Ovary (tissue), 9 donors: Measurements from ENCODE around the gene PATL2. TPM values are rescaled to one million over a fixed set of nuclear protein-coding genes. Genes with fewer than 3 reads are reported as not detected.
"Not testable (repeated sequence)": the region's sequence is repeated elsewhere in the genome, so short reads cannot be mapped to it uniquely, and the experiment has no call there.

Experiments
- DNase-seq, 5 donors: peaks; one replicate each; pipeline ENCODE4 v3.0.0-alpha.2; 2019 to 2020
- H3K27ac ChIP-seq, 2 donors: fragments of 200-600 bp; one replicate each; pipeline versions ENCODE4 v1.5.1 to v1.8.0; 2019 to 2022
- H3K27me3 ChIP-seq: fragments of 200-600 bp; one replicate; pipeline ENCODE4 v1.8.0; 2022
- H3K36me3 ChIP-seq: fragments of 200-600 bp; sonication (generic); one replicate; pipeline ENCODE4 v1.5.1; 2019
- H3K4me1 ChIP-seq: one replicate; pipeline ENCODE4 v1.8.1; 2013; ENCODE audit warnings: mild to moderate bottlenecking, moderate library complexity; ENCODE audit not compliant: insufficient read depth
- H3K4me3 ChIP-seq: fragments of 200-600 bp; sonication (generic); one replicate; pipeline ENCODE4 v1.5.1; 2017
- H3K9me3 ChIP-seq, 2 donors: fragments of 200-600 bp in 1 of 2; sonication (generic) in 1 of 2; one replicate each; pipeline versions ENCODE4 v1.5.1 to v1.8.1; 2013 to 2019; ENCODE audit warnings: mild to moderate bottlenecking in 1 of 2, moderate library complexity in 1 of 2
- CTCF ChIP-seq, 3 donors: fragments of 450-650 bp in 2 of 3; fragments of 200-600 bp in 1 of 3; IDR thresholded peaks; one replicate each; pipeline versions ENCODE4 v1.5.1 to v1.8.0; 2016 to 2022; ENCODE audit warnings: antibody characterized with exemption in 3 of 3, mild to moderate bottlenecking in 1 of 3
- EP300 ChIP-seq: sonication (generic); formaldehyde crosslinking; IDR thresholded peaks from one replicate; pipeline ENCODE4 v1.6.1; 2017; ENCODE audit warnings: antibody characterized with exemption
- POLR2A ChIP-seq: fragments of 450-650 bp; IDR thresholded peaks from one replicate; pipeline ENCODE4 v1.6.1; 2017; ENCODE audit warnings: antibody characterized with exemption, mild to moderate bottlenecking, moderate library complexity
- WGBS, 3 donors: extraction: QIAGEN DNeasy Blood & Tissue Kit in 1 of 3; methylation state at CpG; one replicate each; pipeline versions ENCODE4 v1.1.5 to v1.1.7; 2013 to 2017; 5-methylcytosine and 5-hydroxymethylcytosine counted together
- intact Hi-C, 4 donors: fragments of 100-400 bp; cut with DNase I; formaldehyde crosslinking; loops; one replicate each; pipeline versions ENCODE4 v1.11.0 to v1.15.1; 2022 to 2023
- polyA plus RNA-seq, 2 donors: library from polyadenylated mRNA; stranded (reverse); fragments of 200-250 nt in 1 of 2; fragments of 350-450 nt in 1 of 2; fragmentation: Illumina TruSeq in 1 of 2; extraction: RNeasy Lipid Tissue Mini Kit (QIAGEN cat#74804) in 1 of 2; gene quantifications; one replicate each; pipeline ENCODE4 v1.2.3, GENCODE V29; 2013 to 2014
- total RNA-seq, 7 donors: library from RNA; depleted of rRNA in 2 of 7; stranded (reverse); fragments of >200 nt in 2 of 7; fragmentation: NEBNext Ultra II Directional in 3 of 7; extraction: Animal tissue kit (Norgen Biotek cat#: 25700) in 3 of 7; gene quantifications; one replicate each; pipeline versions ENCODE4 v1.1.0 to v1.2.4, GENCODE V29; 2016 to 2023
- donor health status: DM: no; HTN: no; CAD: no; lungs with moderate emphysema.
- donor health status: DM: no; HTN: no; CAD: no.
- donor health status: Bipolar disorder and iron deficiency.
- donor health status: DM: yes; HTN: yes; CAD: no.
- donor health status: DM: no; HTN: no; CAD: no.
- donor health status: DM: yes; HTN: yes; CAD: no.

PATL2 gene
- total and polyA plus RNA-seq, 9 donors: 0.20 to 2.3 (median 1.3) TPM

DNA sequence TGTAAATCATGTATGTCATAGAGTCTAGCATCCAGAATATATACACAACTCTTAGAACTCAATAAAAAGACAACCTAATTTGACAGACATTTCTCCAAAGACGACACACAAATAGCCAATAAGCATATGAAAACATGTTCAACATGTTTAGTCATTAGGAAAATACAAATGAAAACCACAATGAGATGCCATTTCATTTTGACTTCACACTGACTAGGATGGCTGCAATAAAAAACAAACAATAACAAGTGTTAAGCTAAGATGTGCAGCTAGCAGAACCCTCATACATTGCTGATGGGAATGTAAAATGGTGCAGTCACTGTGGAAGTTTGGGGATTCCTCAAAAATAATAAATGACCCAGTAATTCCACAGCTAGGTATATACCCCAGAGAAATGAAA, 64.1 kb downstream of the PATL2 start:
- Histone ChIP-seq H3K4me3 (no peak overlapping the region), H3K9me3 (no peaks in the 10 kb centered on the region), H3K27me3 (no peaks in the 10 kb centered on the region), H3K36me3 (no peaks in the 10 kb centered on the region), H3K27ac (no peak overlapping the region), H3K4me1 (no peaks in the 10 kb centered on the region)
- no peak for DNase-seq
- WGBS, 3 donors: 93 to 99% (median 98%) methylated on average over 1 of the region's 1 CpG
- TF ChIP-seq CTCF (IDR thresholded peaks at IDR 0.05): no peak
- no peak for TF ChIP-seq POLR2A
- TF ChIP-seq EP300: no peak
- intact Hi-C loops: no loop called here

GRCh38 chr15:44646460-44646859, 64.7 kb downstream of the PATL2 start:
- intact Hi-C loops: no loop called here
- DNase-seq: no peak
- 96 to 100% (median 100%) methylated on average over 2 of the region's 2 CpGs for WGBS, 3 donors
- no peaks in the 10 kb centered on the region for H3K27me3 ChIP-seq
- no peaks in the 10 kb centered on the region for H3K9me3 ChIP-seq
- H3K36me3 ChIP-seq: no peaks in the 10 kb centered on the region
- H3K27ac ChIP-seq: no peak overlapping the region
- H3K4me1 ChIP-seq: no peaks in the 10 kb centered on the region
- TF ChIP-seq EP300: no peak
- H3K4me3 ChIP-seq: no peak overlapping the region

DNA sequence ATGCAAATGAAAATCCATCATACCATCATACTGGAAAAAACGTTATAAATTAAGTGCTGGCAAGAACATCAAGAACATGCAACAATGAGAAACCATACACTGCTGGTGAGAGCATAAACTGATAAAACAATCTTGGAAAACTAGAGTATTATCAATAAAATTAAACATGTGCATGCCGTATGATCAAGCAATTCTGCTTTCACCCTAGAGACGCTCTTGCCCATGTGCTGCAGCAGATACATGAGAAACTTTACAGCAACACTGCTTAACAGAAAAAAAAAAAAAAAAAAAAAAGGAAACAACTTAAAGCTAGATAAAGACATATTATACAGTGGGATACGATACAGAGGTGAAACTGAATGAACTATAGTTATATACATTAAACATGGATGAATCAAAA, 69.5 kb downstream of the PATL2 start:
- WGBS, 3 donors: 83 to 85% (median 84%) methylated on average over 4 of the region's 4 CpGs
- Histone ChIP-seq H3K9me3 (no peaks in the 10 kb centered on the region), H3K27me3 (no peaks in the 10 kb centered on the region), H3K4me1 (no peaks in the 10 kb centered on the region), H3K27ac (no peak overlapping the region), H3K4me3 (no peak overlapping the region), H3K36me3 (no peaks in the 10 kb centered on the region)
- DNase-seq: no peak
- intact Hi-C loops: no loop called here
- no peak for TF ChIP-seq POLR2A
- no peak for TF ChIP-seq EP300
- TF ChIP-seq CTCF (IDR thresholded peaks at IDR 0.05): no peak

DNA sequence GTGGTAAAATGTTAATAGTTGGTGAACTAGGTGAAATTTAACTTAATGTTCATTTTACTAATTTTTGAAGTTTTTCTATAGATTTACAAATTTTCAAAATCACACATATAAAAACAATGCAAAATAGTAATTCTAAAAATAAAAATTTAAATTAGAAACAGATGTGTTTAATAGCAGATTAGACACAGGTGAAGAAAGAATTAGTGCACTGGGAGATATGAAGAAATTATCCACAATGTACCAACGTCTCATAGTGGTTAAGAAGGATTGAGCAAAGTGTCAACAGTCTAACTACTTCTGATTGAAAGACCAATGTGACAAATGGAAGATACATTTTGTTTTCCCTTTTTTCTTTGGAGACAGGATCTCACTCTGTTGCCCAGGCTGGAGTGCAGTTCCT, 74.1 kb downstream of the PATL2 start:
- no peak for TF ChIP-seq POLR2A
- TF ChIP-seq CTCF (IDR thresholded peaks at IDR 0.05): no peak
- no peak for TF ChIP-seq EP300
- Histone ChIP-seq H3K9me3 (no peaks in the 10 kb centered on the region), H3K4me3 (no peak overlapping the region), H3K36me3 (no peaks in the 10 kb centered on the region), H3K27ac (no peak overlapping the region), H3K4me1 (no peaks in the 10 kb centered on the region), H3K27me3 (no peaks in the 10 kb centered on the region)
- intact Hi-C loops: no loop called here
- 75 to 86% (median 79%) methylated on average over 1 of the region's 1 CpG for WGBS, 3 donors
- DNase-seq: no peak

DNA sequence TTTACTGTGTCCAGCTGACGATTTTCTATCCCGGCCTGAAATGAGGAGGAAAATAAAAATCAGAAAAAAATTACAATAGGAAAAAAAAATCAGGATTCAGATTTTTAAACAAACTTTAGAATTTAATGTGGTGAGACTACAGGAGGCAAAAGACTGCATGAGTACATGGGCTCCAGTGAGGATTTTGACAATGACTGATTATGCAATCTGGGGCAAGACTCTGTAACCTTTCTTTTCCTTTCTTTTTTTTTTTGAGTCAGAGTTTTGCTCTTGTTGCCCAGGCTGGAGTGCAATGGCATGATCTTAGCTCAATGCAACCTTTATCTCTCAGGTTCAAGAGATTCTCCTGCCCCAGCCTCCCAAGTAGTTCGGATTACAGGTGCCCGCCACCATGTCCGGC, 77.5 kb downstream of the PATL2 start:
- 93 to 94% (median 93%) methylated on average over 5 of the region's 5 CpGs for WGBS, 3 donors

DNA sequence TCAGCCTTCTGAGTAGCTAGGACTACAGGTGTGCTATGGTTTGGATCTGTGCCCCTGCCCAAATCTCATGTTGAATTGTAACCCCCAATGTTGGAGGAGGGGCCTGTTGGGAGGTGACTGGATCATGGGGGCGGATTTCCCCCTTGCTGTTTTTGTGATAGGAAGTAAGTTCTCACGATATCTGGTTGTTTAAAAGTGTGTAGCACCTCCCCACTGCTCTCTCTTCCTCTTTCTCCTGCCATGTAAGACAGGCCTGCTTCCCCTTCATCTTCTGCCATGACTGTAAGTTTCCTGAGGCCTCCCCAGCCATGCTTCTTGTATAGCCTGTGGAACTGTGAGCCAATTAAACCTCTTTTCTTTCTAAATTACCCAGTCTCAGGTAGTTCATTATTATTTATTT, 85.8 kb downstream of the PATL2 start:
- DNase-seq, H3K36me3 ChIP-seq, intact Hi-C loops, H3K27ac ChIP-seq, H3K4me1 ChIP-seq, H3K27me3 ChIP-seq, H3K4me3 ChIP-seq, H3K9me3 ChIP-seq: not testable (repeated sequence)
- 88 to 95% (median 89%) methylated on average over 2 of the region's 2 CpGs for WGBS, 3 donors

More for the DNA sequence above, 77.5 kb downstream of the PATL2 start:
- H3K4me3 ChIP-seq: no peak overlapping the region
- H3K36me3 ChIP-seq: no peaks in the 10 kb centered on the region
- intact Hi-C loops: no loop called here
- no peaks in the 10 kb centered on the region for H3K9me3 ChIP-seq
- no peak for DNase-seq
- H3K27me3 ChIP-seq: no peaks in the 10 kb centered on the region
- no peak overlapping the region for H3K27ac ChIP-seq
- no peaks in the 10 kb centered on the region for H3K4me1 ChIP-seq
- TF ChIP-seq CTCF (IDR thresholded peaks at IDR 0.05) (no peak), POLR2A (no peak), EP300 (no peak)
